Neural cell (in vitro differentiated cells): ENCODE results near the gene FBXW8. TPM values are rescaled to one million over a fixed set of nuclear protein-coding genes. Genes with fewer than 3 reads are reported as not detected.

ENCODE experiments used
- H2AFZ ChIP-seq: fragments of 200-600, 300-800 bp; sonication (generic), shearing (Covaris generic); 2 replicates; pipeline ENCODE4 v1.6.0; 2014; ENCODE audit warnings: low read depth, mild to moderate bottlenecking, antibody characterized with exemption, low read length, moderate library complexity
- H3F3A ChIP-seq: fragments of 200-600 bp; shearing (Covaris generic); 2 replicates; pipeline ENCODE4 v1.6.1; 2016; ENCODE audit warnings: mild to moderate bottlenecking, moderate library complexity, mixed read lengths, antibody characterized with exemption, low read length; ENCODE audit not compliant: insufficient read depth, poor library complexity, severe bottlenecking
- H3K27ac ChIP-seq: fragments of 200-600, 300-800 bp; sonication (generic), shearing (Covaris generic); 2 replicates; pipeline ENCODE4 v1.5.1; 2014; ENCODE audit warnings: mild to moderate bottlenecking, low read length, moderate library complexity
- H3K27me3 ChIP-seq: fragments of 300-800, 200-600 bp; sonication (generic), shearing (Covaris generic); 2 replicates; pipeline ENCODE4 v1.6.0; 2014; ENCODE audit warnings: mild to moderate bottlenecking, low read depth, low read length, moderate library complexity; ENCODE audit not compliant: insufficient read depth
- H3K36me3 ChIP-seq: fragments of 300-800, 200-600 bp; sonication (generic), shearing (Covaris generic); 2 replicates; pipeline ENCODE4 v1.5.1; 2014; ENCODE audit warnings: mild to moderate bottlenecking, antibody characterized with exemption, low read length, moderate library complexity; ENCODE audit not compliant: insufficient read depth
- H3K4me2 ChIP-seq: fragments of 300-800, 200-600 bp; sonication (generic), shearing (Covaris generic); 2 replicates; pipeline ENCODE4 v1.6.0; 2014; ENCODE audit warnings: mild to moderate bottlenecking, low read length
- H3K4me3 ChIP-seq: fragments of 300-800, 200-600 bp; sonication (generic), shearing (Covaris generic); 2 replicates; pipeline ENCODE4 v1.5.1; 2014; ENCODE audit warnings: mild to moderate bottlenecking, low read length, moderate library complexity
- H3K79me2 ChIP-seq: fragments of 200-600 bp; shearing (Covaris generic); replicated peaks from 2 replicates; pipeline ENCODE4 v1.6.0; 2014; ENCODE audit warnings: mild to moderate bottlenecking, low read length, moderate library complexity; ENCODE audit not compliant: insufficient read depth
- H3K9ac ChIP-seq: fragments of 300-800, 200-600 bp; sonication (generic), shearing (Covaris generic); 2 replicates; pipeline ENCODE4 v1.6.1; 2016; ENCODE audit warnings: mild to moderate bottlenecking, low read length, mixed read lengths
- H3K9me2 ChIP-seq: fragments of 200-600 bp; shearing (Covaris generic); 2 replicates; pipeline ENCODE4 v1.6.1; 2016; ENCODE audit warnings: mild to moderate bottlenecking, low read length, mixed read lengths; ENCODE audit not compliant: insufficient read depth
- H3K9me3 ChIP-seq: fragments of 200-600, 300-800 bp; sonication (generic), shearing (Covaris generic); 2 replicates; pipeline ENCODE4 v1.6.1; 2016; ENCODE audit warnings: mild to moderate bottlenecking, mixed run types, low read length, moderate library complexity, mixed read lengths
- H4K20me1 ChIP-seq: fragments of 200-600 bp; shearing (Covaris generic); 2 replicates; pipeline ENCODE4 v1.6.1; 2016; ENCODE audit warnings: mild to moderate bottlenecking, mixed run types; ENCODE audit not compliant: insufficient read depth
- EP300 ChIP-seq: fragments of 450-650 bp; conservative IDR thresholded peaks from 2 replicates; pipeline ENCODE4 v1.6.1; 2014; ENCODE audit warnings: antibody characterized with exemption, mild to moderate bottlenecking, moderate library complexity; ENCODE audit not compliant: poor library complexity, severe bottlenecking
- EZH2 ChIP-seq: fragments of 200-600, 300-800 bp; shearing (Covaris generic), sonication (generic); IDR thresholded peaks from 2 replicates; pipeline ENCODE4 v1.6.1; 2014; ENCODE audit warnings: antibody characterized with exemption, low read length, borderline replicate concordance, mild to moderate bottlenecking; ENCODE audit not compliant: insufficient read depth, poor library complexity, severe bottlenecking
- MXI1 ChIP-seq: fragments of 450-650 bp; conservative IDR thresholded peaks from 2 replicates; pipeline ENCODE4 v1.6.1; 2014; ENCODE audit warnings: antibody characterized with exemption, mild to moderate bottlenecking; ENCODE audit not compliant: poor library complexity, severe bottlenecking
- POLR2AphosphoS5 ChIP-seq: IDR thresholded peaks from 2 replicates; pipeline ENCODE4 v1.6.1; 2012
- RAD21 ChIP-seq: fragments of 450-650 bp; conservative IDR thresholded peaks from 2 replicates; pipeline ENCODE4 v1.6.1; 2014; ENCODE audit warnings: antibody characterized with exemption, mild to moderate bottlenecking, moderate library complexity
- SMC3 ChIP-seq: fragments of 450-650 bp; conservative IDR thresholded peaks from 2 replicates; pipeline ENCODE4 v1.6.1; 2014; ENCODE audit warnings: antibody characterized with exemption, mild to moderate bottlenecking, moderate library complexity; ENCODE audit not compliant: poor library complexity
- TAF1 ChIP-seq: IDR thresholded peaks from 2 replicates; pipeline ENCODE4 v1.6.1; 2012; ENCODE audit warnings: low read depth
- polyA plus RNA-seq: library from polyadenylated mRNA; depleted of rRNA; stranded (reverse); fragments of >200 nt; gene quantifications from 2 replicates; pipeline ENCODE4 v1.2.3, GENCODE V29; 2014
- TF ChIP-seq, protein P1 (sequence below): fragments of 450-650 bp; IDR thresholded peaks from 2 replicates; pipeline ENCODE4 v1.5.1; 2014; ENCODE audit warnings: antibody characterized with exemption, mild to moderate bottlenecking, moderate library complexity; ENCODE audit not compliant: poor library complexity, severe bottlenecking
- TF ChIP-seq, protein P2 (sequence below): IDR thresholded peaks from 2 replicates; pipeline ENCODE4 v1.6.1; 2012; ENCODE audit warnings: borderline replicate concordance

The FBXW8 gene
- polyA plus RNA-seq, 1 donor from 2014 or later: 5.6 TPM

DNA sequence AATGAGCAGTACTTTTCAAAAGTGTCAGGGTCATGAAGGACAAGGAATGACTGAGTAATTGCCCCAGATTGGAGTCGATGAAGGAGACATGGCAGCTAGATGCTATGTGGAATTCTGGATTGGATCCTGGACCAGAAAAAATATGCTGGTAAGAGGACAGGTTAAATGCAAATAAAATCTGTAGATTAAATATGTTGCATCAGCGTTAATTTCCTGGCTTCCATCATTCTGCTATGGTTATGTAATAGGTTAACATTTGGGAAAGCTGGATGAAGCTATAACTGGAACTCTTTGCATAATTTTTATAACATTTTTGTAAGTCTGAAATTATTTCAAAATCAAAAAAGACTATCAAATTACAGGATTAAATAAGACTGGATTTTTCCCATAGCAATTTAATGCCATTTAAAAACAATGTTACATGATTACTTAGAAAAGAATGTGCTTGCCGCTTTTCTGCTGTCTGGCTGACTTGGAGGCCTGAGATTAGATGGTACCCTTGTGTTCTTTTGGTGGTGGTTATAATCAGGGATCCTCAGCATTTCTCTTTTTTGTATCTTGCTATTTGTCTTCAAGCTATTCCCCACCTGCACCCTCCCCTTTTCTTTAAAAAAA, 65.1 kb downstream of the FBXW8 start:
- Histone ChIP-seq H3F3A (no peaks in the 10 kb centered on the region), H3K4me2 (no peak overlapping the region), H3K9ac (no peak overlapping the region), H3K9me2 (no peaks in the 10 kb centered on the region), H3K4me3 (no peak overlapping the region), H3K36me3 (no peaks in the 10 kb centered on the region), H3K27ac (no peak overlapping the region), H3K27me3 (no peaks in the 10 kb centered on the region), H3K9me3 (no peaks in the 10 kb centered on the region), H3K79me2 (no peaks in the 10 kb centered on the region), H4K20me1 (no peaks in the 10 kb centered on the region), H2AFZ (no peak overlapping the region)
- TF ChIP-seq, protein P1, sequence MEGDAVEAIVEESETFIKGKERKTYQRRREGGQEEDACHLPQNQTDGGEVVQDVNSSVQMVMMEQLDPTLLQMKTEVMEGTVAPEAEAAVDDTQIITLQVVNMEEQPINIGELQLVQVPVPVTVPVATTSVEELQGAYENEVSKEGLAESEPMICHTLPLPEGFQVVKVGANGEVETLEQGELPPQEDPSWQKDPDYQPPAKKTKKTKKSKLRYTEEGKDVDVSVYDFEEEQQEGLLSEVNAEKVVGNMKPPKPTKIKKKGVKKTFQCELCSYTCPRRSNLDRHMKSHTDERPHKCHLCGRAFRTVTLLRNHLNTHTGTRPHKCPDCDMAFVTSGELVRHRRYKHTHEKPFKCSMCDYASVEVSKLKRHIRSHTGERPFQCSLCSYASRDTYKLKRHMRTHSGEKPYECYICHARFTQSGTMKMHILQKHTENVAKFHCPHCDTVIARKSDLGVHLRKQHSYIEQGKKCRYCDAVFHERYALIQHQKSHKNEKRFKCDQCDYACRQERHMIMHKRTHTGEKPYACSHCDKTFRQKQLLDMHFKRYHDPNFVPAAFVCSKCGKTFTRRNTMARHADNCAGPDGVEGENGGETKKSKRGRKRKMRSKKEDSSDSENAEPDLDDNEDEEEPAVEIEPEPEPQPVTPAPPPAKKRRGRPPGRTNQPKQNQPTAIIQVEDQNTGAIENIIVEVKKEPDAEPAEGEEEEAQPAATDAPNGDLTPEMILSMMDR: no peak
- TF ChIP-seq POLR2AphosphoS5 (no peak), TAF1 (no peak), EP300 (no peak)

DNA sequence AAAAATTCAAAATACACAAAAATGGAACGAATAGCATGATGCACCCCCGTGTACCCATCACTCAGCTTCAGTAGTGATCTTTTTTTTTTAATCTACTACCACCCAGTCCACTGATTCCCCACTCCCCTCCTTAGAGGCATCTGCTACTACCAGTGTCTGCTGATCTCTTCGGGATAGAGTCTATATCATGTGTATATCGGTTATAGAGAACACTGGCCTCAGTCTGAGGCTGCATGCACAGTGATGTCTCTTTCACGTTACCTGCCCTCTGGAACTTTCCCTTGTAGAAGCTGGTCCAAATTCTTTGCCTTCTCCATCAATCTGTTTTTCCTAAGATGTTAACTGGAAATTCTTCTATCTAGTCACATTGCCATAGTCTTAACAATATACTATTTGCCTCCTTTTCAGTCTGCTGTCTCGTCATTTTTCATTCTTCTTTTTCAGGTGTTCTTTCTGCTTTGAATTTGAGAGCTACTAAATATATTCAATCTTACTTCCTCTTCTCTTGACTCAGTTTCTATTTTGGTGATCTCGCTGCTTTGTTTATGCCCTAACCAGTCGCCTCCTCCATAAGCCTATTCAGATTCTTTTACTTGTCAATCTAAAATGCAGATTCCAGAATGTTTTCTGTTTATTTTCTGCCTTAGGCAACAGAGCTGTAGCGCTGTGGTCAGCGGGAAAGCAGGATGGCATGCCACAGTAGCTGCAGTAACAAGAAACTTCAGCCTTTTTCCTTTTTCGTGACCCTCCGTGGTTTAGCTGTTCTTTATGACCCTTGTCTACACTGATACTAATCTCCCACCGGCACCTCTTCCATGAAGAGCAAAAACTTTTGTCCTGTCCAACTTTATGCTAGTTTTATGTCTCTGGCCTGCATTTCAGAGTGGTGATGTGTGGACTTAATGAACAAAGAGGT, 67.0 kb downstream of the FBXW8 start:
- Histone ChIP-seq H3K36me3 (no peaks in the 10 kb centered on the region), H3K4me2 (no peak overlapping the region), H4K20me1 (no peaks in the 10 kb centered on the region), H3K27me3 (no peaks in the 10 kb centered on the region), H3F3A (no peaks in the 10 kb centered on the region), H3K9me3 (no peaks in the 10 kb centered on the region), H3K9ac (no peak overlapping the region), H2AFZ (no peak overlapping the region), H3K4me3 (no peak overlapping the region), H3K9me2 (no peaks in the 10 kb centered on the region), H3K27ac (no peak overlapping the region), H3K79me2 (no peaks in the 10 kb centered on the region)
- no peak for TF ChIP-seq POLR2AphosphoS5
- no peak for TF ChIP-seq RAD21
- no peak for TF ChIP-seq TAF1
- no peak for TF ChIP-seq EZH2
- TF ChIP-seq, protein P2, sequence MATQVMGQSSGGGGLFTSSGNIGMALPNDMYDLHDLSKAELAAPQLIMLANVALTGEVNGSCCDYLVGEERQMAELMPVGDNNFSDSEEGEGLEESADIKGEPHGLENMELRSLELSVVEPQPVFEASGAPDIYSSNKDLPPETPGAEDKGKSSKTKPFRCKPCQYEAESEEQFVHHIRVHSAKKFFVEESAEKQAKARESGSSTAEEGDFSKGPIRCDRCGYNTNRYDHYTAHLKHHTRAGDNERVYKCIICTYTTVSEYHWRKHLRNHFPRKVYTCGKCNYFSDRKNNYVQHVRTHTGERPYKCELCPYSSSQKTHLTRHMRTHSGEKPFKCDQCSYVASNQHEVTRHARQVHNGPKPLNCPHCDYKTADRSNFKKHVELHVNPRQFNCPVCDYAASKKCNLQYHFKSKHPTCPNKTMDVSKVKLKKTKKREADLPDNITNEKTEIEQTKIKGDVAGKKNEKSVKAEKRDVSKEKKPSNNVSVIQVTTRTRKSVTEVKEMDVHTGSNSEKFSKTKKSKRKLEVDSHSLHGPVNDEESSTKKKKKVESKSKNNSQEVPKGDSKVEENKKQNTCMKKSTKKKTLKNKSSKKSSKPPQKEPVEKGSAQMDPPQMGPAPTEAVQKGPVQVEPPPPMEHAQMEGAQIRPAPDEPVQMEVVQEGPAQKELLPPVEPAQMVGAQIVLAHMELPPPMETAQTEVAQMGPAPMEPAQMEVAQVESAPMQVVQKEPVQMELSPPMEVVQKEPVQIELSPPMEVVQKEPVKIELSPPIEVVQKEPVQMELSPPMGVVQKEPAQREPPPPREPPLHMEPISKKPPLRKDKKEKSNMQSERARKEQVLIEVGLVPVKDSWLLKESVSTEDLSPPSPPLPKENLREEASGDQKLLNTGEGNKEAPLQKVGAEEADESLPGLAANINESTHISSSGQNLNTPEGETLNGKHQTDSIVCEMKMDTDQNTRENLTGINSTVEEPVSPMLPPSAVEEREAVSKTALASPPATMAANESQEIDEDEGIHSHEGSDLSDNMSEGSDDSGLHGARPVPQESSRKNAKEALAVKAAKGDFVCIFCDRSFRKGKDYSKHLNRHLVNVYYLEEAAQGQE: no peak
- no peak for TF ChIP-seq MXI1
- no peak for TF ChIP-seq EP300
- no peak for TF ChIP-seq SMC3
